D341Med (cell line): ENCODE measurements around the gene CXCR4.
"Not testable (repeated sequence)": the region's sequence is repeated elsewhere in the genome, so short reads cannot be mapped to it uniquely, and the experiment has no call there.

Source experiments
- DNase-seq: peaks from one replicate; pipeline ENCODE4 v3.0.0; 2012; ENCODE audit warnings: low spot score

CXCR4 gene

GRCh38 chr2:136072621-136073020, 45.3 kb downstream of the CXCR4 start:
- no peak for DNase-seq

- not testable (repeated sequence) for DNase-seq
Measured at GRCh38 chr2:136071887-136072286, 46.1 kb downstream of the CXCR4 start.

- DNase-seq, result no peak
Measured at GRCh38 chr2:136070913-136071312, 47.0 kb downstream of the CXCR4 start.

DNA sequence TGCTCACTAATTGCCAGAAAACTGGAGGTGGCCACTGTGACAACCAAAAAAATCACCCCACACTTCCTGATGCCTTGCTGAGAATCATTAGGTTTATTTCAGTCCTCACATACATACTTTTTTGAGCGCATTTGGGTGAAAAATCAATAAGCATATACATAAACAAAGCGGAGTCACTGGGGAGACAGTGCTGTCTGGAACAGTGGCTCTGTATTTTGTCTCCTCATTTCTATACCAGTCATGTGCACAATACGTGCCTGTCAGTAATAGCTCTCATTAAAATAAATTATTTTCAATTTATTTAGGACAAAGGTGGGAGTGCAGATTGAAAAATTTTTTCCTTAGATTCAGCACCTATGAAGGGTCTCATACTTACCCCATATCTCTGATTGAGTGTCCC, 48.2 kb downstream of the CXCR4 start:
- no peak for DNase-seq

- no peak for DNase-seq
Measured at GRCh38 chr2:136068581-136069227, 49.2 kb downstream of the CXCR4 start.

- DNase-seq, result no peak
Measured at GRCh38 chr2:136067897-136068580, 49.9 kb downstream of the CXCR4 start.

GRCh38 chr2:136067459-136067858, 50.5 kb downstream of the CXCR4 start:
- DNase-seq, result no peak

DNA sequence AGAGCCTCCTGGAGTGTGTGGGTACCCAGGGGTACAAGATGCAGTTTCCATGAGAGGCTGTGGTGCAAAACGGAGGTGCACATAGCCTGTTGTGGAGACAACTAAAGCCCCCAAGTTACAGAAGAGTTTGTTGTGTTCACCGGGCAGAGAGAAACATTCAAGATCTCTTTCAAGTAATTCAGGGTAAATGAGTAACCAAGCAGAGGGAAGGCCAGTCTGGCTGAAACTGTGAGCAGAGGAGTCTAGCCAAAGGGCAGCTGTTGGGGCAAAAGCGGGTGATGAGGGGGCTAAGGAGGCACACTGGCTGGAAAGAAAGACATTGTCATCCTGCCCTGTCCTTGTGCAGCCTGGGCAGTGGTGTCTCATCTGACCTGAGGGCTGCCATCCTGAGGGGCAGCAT, 52.0 kb downstream of the CXCR4 start:
- no peak for DNase-seq

GRCh38 chr2:136065384-136065783, 52.6 kb downstream of the CXCR4 start:
- no peak for DNase-seq
